K562 (cell line): ENCODE results near the gene GALNT13. TPM values are rescaled to one million over a fixed set of nuclear protein-coding genes. Genes with fewer than 3 reads are reported as not detected.

Experiments
- ATAC-seq: fragments of 200-7000 bp; cut with Tn5 transposase; 3 replicates; pipeline ENCODE4 v1.9.1; 2020; ENCODE audit warnings: moderate library complexity
- BruUV-seq: library from RNA; stranded (reverse); fragments of 400-500 nt; replicated peaks from 2 replicates; lab custom pipeline; 2021; lab: Mats Ljungman, UMichigan
- CTCF ChIA-PET: fragments of 300-600 bp; formaldehyde crosslinking; extraction: SDS; loops from one replicate; lab custom pipeline; 2021; ENCODE audit warnings: low intra/inter-chr PET ratio; lab: Yijun Ruan, JAX
- POLR2A ChIA-PET: fragments of 300-600, 350-650 bp; sonication (Branson Sonifier 250); formaldehyde crosslinking; extraction: SDS; loops from one replicate; lab custom pipeline; 2021; ENCODE audit warnings: antibody characterized with exemption, inconsistent platforms; lab: Yijun Ruan, JAX
- DNase-seq, 4 experiments: peaks; one replicate each; pipeline versions ENCODE4 v3.0.0 to v3.0.0-alpha.2; 2011 to 2018; ENCODE audit warnings: low spot score in 3 of 4, mixed read lengths in 3 of 4; ENCODE audit errors: extremely low read depth in 1 of 4
- FAIRE-seq: peaks from 2 replicates; lab custom pipeline; 2011; peaks lifted over from hg19 to GRCh38; lab: Jason Lieb, UNC
- H2AFZ ChIP-seq: 2 replicates; pipeline ENCODE4 v1.6.0; 2011; ENCODE audit warnings: low read depth, low read length, control low read depth, inconsistent platforms
- H3K27ac ChIP-seq: fragments of 200-600 bp; 3 replicates; pipeline ENCODE4 v1.8.0; 2011; ENCODE audit warnings: low read depth, mild to moderate bottlenecking, control low read depth, inconsistent platforms, low read length, moderate library complexity, mixed read lengths; ENCODE audit errors: extremely low read depth
- H3K27me3 ChIP-seq, 2 experiments: fragments of 300-600 bp in 1 of 2; 2 replicates in 1 of 2; 3 replicates in 1 of 2; pipeline versions ENCODE4 v1.6.0 to v1.8.0; 2011; ENCODE audit warnings: inconsistent platforms in 2 of 2, low read length in 2 of 2, mild to moderate bottlenecking in 1 of 2, mixed read lengths in 1 of 2, moderate library complexity in 1 of 2; ENCODE audit not compliant: control insufficient read depth in 2 of 2, insufficient read depth in 2 of 2
- H3K36me3 ChIP-seq: fragments of 300-600 bp; 3 replicates; pipeline ENCODE4 v1.8.0; 2011; ENCODE audit warnings: mild to moderate bottlenecking, low read length, inconsistent platforms; ENCODE audit not compliant: control insufficient read depth, insufficient read depth
- H3K4me1 ChIP-seq, 2 experiments: fragments of 200-600 bp in 1 of 2; replicated peaks in 1 of 2; 2 replicates in 1 of 2; 3 replicates in 1 of 2; pipeline versions ENCODE4 v1.5.1 to v1.8.0; 2011; ENCODE audit warnings: inconsistent platforms in 2 of 2, low read length in 2 of 2, mild to moderate bottlenecking in 1 of 2, mixed read lengths in 1 of 2, moderate library complexity in 1 of 2; ENCODE audit not compliant: control insufficient read depth in 2 of 2, insufficient read depth in 2 of 2
- H3K4me2 ChIP-seq: 2 replicates; pipeline ENCODE4 v1.6.1; 2011; ENCODE audit warnings: low read length, control low read depth, inconsistent platforms, mixed read lengths; ENCODE audit not compliant: insufficient read depth
- H3K4me3 ChIP-seq: fragments of 200-600 bp; sonication (generic), shearing (Covaris generic); 2 replicates; pipeline ENCODE4 v1.5.1; 2016; ENCODE audit warnings: control low read depth, inconsistent platforms
- H3K79me2 ChIP-seq: fragments of 200-600 bp; 3 replicates; pipeline ENCODE4 v1.8.0; 2011; ENCODE audit warnings: low read length, inconsistent platforms; ENCODE audit not compliant: control insufficient read depth, insufficient read depth
- H3K9ac ChIP-seq, 2 experiments: 2 replicates each; pipeline versions ENCODE4 v1.6.0 to v1.6.1; 2011; ENCODE audit warnings: low read depth in 2 of 2, low read length in 2 of 2, control low read depth in 1 of 2, inconsistent platforms in 1 of 2, mild to moderate bottlenecking in 1 of 2, mixed read lengths in 1 of 2; ENCODE audit not compliant: insufficient read depth in 1 of 2
- H3K9me1 ChIP-seq: one replicate; pipeline ENCODE4 v1.6.0; 2011; ENCODE audit warnings: inconsistent platforms, mild to moderate bottlenecking, low read length, moderate library complexity; ENCODE audit not compliant: control insufficient read depth, insufficient read depth
- H3K9me3 ChIP-seq: replicated peaks from 2 replicates; pipeline ENCODE4 v1.5.1; 2011; ENCODE audit warnings: low read depth, low read length, inconsistent platforms; ENCODE audit not compliant: control insufficient read depth, insufficient read depth
- H4K20me1 ChIP-seq: replicated peaks from 2 replicates; pipeline ENCODE4 v1.6.1; 2011; ENCODE audit warnings: low read length, inconsistent platforms, mixed read lengths; ENCODE audit not compliant: control insufficient read depth, insufficient read depth
- ARID2 ChIP-seq: fragments of 450-650 bp; IDR thresholded peaks from 2 replicates; pipeline ENCODE4 v1.6.1; 2017; ENCODE audit warnings: antibody characterized with exemption, mild to moderate bottlenecking
- CSDE1 ChIP-seq, 2 experiments: fragments of 450-650 bp; IDR thresholded peaks; 2 replicates each; pipeline ENCODE4 v1.6.1; 2016; ENCODE audit warnings: mild to moderate bottlenecking in 1 of 2
- E2F3 ChIP-seq: fragments of 250-450 bp; sonication (Bioruptor Pico); IDR thresholded peaks from 2 replicates; pipeline ENCODE4 v1.4.0; 2020; ENCODE audit warnings: mild to moderate bottlenecking
- EP400 ChIP-seq: fragments of 450-650 bp; IDR thresholded peaks from 2 replicates; pipeline ENCODE4 v1.6.1; 2017; ENCODE audit warnings: antibody characterized with exemption, mild to moderate bottlenecking, moderate library complexity
- HNRNPL ChIP-seq: fragments of 200-400 bp; formaldehyde crosslinking; IDR thresholded peaks from 2 replicates; pipeline ENCODE4 v1.6.1; 2017; ENCODE audit warnings: low read depth, mild to moderate bottlenecking, low read length
- MLX ChIP-seq, 2 experiments: fragments of 450-650 bp in 1 of 2; sonication (generic) in 1 of 2; formaldehyde crosslinking; conservative IDR thresholded peaks; 2 replicates each; pipeline versions ENCODE4 v1.4.0 to v1.8.1; 2020 to 2022; ENCODE audit warnings: mild to moderate bottlenecking in 1 of 2, missing genetic modification reagents in 1 of 2
- NRF1 ChIP-seq, 2 experiments: fragments of 450-650 bp; IDR thresholded peaks in 1 of 2; conservative IDR thresholded peaks in 1 of 2; 2 replicates each; pipeline ENCODE4 v1.6.1; 2014; ENCODE audit warnings: mild to moderate bottlenecking in 2 of 2
- ZNF133 ChIP-seq: fragments of 250-450 bp; sonication (Bioruptor Pico); IDR thresholded peaks from 2 replicates; pipeline ENCODE4 v1.4.0; 2020; ENCODE audit warnings: mild to moderate bottlenecking
- ZNF282 ChIP-seq: sonication (generic); formaldehyde crosslinking; IDR thresholded peaks from 2 replicates; pipeline ENCODE4 v1.8.1; 2023; ENCODE audit warnings: missing genetic modification reagents
- ZNF668 ChIP-seq: fragments of 250-450 bp; sonication (Bioruptor Pico); IDR thresholded peaks from 2 replicates; pipeline ENCODE4 v1.8.0; 2022; ENCODE audit warnings: mild to moderate bottlenecking, inconsistent platforms
- WGBS: fragments of 100-300 bp; shearing (Covaris generic); methylation state at CpG from one replicate; pipeline ENCODE4 v1.1.6; 2016; ENCODE audit warnings: low coverage, mixed read lengths; ENCODE audit not compliant: insufficient coverage; ENCODE audit errors: missing lambda C conversion rate; 5-methylcytosine and 5-hydroxymethylcytosine counted together
- in situ Hi-C: fragments of 300-500 bp; cut with MboI; formaldehyde crosslinking; loops from 4 replicates; pipeline ENCODE4 v1.15.0; 2018; ENCODE audit warnings: inconsistent platforms, mixed read lengths
- intact Hi-C: fragments of 100-400 bp; cut with micrococcal nuclease; formaldehyde crosslinking; loops from 2 replicates; pipeline ENCODE4 v1.14.2; 2022
- polyA plus RNA-seq, 8 experiments: library from polyadenylated mRNA; depleted of rRNA in 4 of 8; stranded (reverse) in 5 of 8; unstranded in 3 of 8; fragments of >200 nt; fragmentation: Nextera tagmentation in 2 of 8; fragmentation: Illumina TruSeq in 1 of 8; extraction: Ambion mirVana in 2 of 8; extraction: Trizol in 1 of 8; gene quantifications; 2 replicates each; pipeline versions ENCODE4 v1.2.1 to v1.2.3, GENCODE V29; 2011 to 2014; ENCODE audit warnings: inconsistent platforms in 1 of 8, missing spikeins in 1 of 8
- total RNA-seq, 7 experiments: library from RNA; depleted of rRNA in 6 of 7; stranded (reverse); fragments of >200 nt in 6 of 7; fragmentation: Illumina TruSeq in 2 of 7; extraction: Trizol in 2 of 7; gene quantifications; 2 replicates each; pipeline versions ENCODE4 v1.2.1 to v1.2.3, GENCODE V29; 2011 to 2021; ENCODE audit warnings: low replicate concordance in 1 of 7

GALNT13 gene
- total and polyA plus RNA-seq, 9 of the 15 experiments (the other 6 are each of a cell fraction or from before 2014, with no cell fraction given) = not detected

DNA sequence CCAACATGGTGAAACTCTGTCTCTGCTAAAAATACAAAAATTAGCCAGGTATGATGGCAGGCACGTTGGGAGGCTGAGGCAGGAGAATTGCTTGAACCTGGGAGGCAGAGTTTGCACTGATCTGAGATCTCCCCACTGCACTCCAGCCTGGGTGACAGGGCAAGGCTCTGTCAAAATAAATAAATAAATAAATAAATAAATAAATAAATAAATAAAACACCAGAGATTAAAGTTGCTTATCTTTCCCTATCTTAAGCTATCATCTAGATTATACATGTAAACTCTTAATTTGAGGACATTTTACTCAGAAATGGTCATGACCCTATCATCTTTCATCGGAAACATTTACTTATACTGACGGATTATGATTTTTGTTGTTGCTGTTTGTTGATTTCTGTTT lies 373.2 kb downstream of the GALNT13 start:
- ChIA-PET POLR2A (no interaction called here), CTCF (no interaction called here)
- Histone ChIP-seq H2AFZ (no peak overlapping the region), H3K79me2 (no peaks in the 10 kb centered on the region), H3K4me1 (no peaks in the 10 kb centered on the region), H3K36me3 (no peaks in the 10 kb centered on the region), H3K9me3 (no peaks in the 10 kb centered on the region), H3K27ac (no peak overlapping the region), H3K4me3 (no peak overlapping the region), H4K20me1 (no peaks in the 10 kb centered on the region), H3K9me1 (no peaks in the 10 kb centered on the region), H3K4me2 (no peak overlapping the region), H3K9ac (no peak overlapping the region), H3K27me3 (no peaks in the 10 kb centered on the region)
- DNase-seq (no peak), ATAC-seq (no peak), FAIRE-seq (no peak)
- in situ Hi-C loops (no loop called here), intact Hi-C loops (no loop called here)
- WGBS = 3% methylated on average over 3 of the region's 3 CpGs
- no peak for TF ChIP-seq CSDE1 (IDR thresholded peaks at IDR 0.05)
- TF ChIP-seq EP400 = no peak
- no peak for TF ChIP-seq ARID2
- no peak for TF ChIP-seq E2F3 (CRISPR knock-in tag)
- TF ChIP-seq ZNF668 = no peak
- no peak for TF ChIP-seq ZNF282 (CRISPR knock-in tag)
- no peak for TF ChIP-seq HNRNPL
- no peak for TF ChIP-seq ZNF133
- TF ChIP-seq MLX (CRISPR knock-in tag; conservative IDR thresholded peaks at IDR 0.05) = no peak
- TF ChIP-seq NRF1 (conservative IDR thresholded peaks at IDR 0.05 in 1 of 2, IDR thresholded peaks at IDR 0.05 in 1 of 2) = no peak
- no TSS peak for BruUV-seq
